ENCODE measurements around the gene LKAAEAR1.
"Not testable (repeated sequence)": the region's sequence is repeated elsewhere in the genome, so short reads cannot be mapped to it uniquely, and the experiment has no call there.

Gene LKAAEAR1

DNA sequence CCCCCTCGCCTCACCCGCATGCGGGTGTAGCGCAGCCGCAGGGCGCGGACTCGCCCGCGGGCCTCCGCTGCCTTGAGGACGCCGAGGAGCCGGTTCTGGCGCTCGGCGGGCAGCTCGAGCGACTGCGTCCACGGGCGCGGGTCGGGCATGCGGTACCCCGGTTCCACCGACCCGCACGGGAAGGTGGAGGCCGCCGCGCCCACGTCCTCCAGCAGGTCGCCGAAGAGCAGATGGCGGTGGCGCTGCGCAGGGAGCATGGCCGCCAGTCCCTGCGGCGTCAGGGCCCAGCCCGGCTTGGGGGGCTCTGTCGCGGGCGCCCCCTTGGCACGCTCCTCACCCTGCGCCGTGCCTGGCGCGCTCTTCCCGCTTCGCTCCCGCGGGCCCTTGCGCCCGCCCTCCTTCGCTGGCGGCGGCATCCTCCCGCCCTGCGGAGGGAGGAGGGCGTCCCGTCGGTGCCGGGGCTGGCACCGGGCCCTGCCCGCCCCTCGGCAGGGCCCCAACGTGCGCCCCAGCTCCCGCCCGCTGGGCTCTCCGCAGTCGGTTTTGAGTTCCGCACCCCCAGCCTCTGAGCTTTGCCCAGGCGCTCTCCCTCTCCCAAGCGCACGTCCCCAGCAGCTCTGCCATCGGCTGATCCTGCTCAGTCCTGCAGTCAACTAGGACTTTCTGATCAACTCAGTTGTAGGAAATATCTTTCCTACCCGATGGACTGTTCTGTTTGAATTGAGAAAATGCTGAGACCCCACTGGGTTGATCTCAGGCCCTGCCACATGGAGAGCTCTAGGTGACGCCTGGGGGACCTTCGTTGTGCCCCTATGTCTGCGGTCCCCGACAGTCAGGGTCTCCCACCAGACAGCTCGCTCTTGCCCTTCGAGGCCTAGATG lies at the start of gene LKAAEAR1:
Gene LKAAEAR1 (minus strand): TSS at position 595 of the 881 bp plus-strand sequence. CDS start 179 bp downstream, at position 416.
- FAIRE-seq: no peak
- no peak for DNase-seq (ENCODE audit: low spot score)

DNA sequence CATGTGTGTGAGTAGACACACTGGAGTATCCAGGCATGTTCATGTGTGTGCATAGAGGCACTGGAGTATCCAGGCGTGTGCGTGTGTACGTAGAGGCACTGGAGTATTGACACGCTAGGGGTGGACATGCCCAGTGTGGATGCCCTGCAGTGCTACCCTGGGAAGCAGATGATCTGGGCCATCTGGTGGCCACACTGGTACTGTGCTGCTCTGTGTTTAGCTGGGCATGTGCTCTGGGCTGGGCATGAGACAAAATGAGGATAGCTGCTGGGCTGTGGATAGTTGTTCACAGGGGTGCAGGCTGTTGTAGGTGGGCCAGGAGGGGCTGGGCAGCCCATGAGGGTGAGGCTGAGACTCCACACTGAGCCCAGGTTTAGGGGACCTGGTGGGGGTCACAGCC lies 47.2 kb upstream of the LKAAEAR1 start:
- peak; percentile 27 for DNase-seq (ENCODE audit: low spot score)
- FAIRE-seq: no peak

DNA sequence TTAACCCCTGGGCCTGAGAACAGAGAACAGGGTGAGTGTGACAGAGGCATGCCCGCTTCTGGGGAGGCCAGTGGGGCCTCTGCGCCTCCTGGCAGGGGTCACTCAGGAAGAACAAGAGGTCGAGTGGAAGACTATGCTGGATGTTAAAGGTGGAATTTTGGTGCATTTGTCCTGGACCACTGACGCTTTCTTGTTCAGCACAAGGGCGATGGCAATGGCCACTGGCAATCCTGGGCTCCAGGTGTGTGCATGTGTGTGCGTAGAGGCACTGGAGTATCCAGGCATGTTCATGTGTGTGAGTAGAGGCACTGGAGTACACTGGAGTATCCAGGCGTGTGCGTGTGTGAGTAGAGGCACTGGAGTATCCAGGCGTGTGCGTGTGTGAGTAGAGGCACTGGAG lies 46.7 kb upstream of the LKAAEAR1 start:
- FAIRE-seq (no peak), DNase-seq (ENCODE audit: low spot score) (no peak)

- FAIRE-seq: no peak
- no peak for DNase-seq (ENCODE audit: low spot score)
These were observed 46.1 kb upstream of the LKAAEAR1 start for GRCh38 chr20:64130271-64130670.

DNA sequence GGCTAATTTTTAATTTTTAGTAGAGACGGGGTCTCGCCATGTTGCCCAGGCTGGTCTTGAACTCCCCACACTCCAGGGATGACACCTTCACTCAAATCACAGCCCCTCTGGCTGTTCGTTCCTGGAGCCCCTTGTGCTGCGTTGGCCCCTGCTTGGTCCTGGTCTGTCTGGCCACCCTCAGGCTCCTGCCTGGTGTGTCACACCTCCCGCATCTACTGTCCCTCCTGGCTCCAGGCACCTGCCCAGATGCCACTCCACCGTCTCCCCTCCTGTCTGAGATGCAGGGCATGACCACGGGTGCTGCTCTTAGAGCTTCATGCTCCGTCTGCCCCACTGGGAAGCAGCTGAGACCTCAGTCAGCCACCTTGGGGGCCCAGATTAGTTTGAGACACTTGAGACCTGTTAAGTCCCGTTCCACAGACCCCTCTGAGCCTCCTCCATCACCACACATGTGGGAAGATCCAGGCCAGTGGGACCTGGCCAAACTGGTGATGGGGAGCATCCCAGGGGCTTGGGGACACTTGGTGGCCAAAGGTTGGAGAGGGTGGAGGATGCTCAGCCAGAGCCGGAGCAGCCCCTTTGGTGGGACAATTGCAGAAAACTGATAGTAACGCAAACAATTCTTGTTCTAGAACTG lies 45.1 kb upstream of the LKAAEAR1 start:
- FAIRE-seq: no peak
- no peak for DNase-seq (ENCODE audit: low spot score)

DNA sequence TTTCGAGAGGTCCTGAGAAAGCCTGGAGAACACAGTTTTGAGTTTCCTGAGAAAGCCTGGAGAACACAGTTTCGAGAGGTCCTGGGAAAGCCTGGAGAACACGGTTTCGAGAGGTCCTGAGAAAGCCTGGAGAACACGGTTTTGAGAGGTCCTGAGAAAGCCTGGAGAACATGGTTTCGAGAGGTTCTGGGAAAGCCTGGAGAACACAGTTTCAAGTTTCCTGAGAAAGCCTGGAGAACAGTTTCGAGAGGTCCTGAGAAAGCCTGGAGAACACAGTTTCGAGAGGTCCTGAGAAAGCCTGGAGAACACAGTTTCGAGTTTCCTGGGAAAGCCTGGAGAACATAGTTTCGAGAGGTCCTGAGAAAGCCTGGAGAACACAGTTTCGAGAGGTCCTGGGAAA lies 39.3 kb upstream of the LKAAEAR1 start:
- DNase-seq (ENCODE audit: low spot score); FAIRE-seq: not testable (repeated sequence)

- not testable (repeated sequence) for DNase-seq (ENCODE audit: low spot score); FAIRE-seq
These were observed 38.7 kb upstream of the LKAAEAR1 start for GRCh38 chr20:64122927-64123326.

DNA sequence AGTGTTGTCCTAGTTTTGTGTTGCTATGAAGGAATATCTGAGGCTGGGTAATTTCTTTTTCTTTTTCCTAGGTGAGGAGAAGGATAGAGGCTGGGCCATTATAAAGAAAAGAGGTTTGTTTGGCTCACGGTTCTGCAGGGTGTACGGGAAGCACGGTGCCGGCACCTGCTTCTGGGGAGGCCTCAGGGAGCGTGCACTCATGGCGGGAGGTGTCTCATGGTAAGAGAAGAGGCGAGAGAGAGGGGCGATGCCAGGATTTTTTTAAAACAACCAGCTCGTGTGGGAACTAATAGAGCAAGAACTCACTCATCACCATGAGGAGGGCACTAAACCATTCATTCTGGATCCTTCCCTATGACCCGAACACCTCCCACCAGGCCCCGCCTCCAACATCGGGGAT lies 37.4 kb upstream of the LKAAEAR1 start:
- FAIRE-seq (no peak), DNase-seq (ENCODE audit: low spot score) (no peak)

GRCh38 chr20:64119681-64120341 lies 35.6 kb upstream of the LKAAEAR1 start:
- FAIRE-seq: no peak
- DNase-seq (ENCODE audit: low spot score): no peak

DNA sequence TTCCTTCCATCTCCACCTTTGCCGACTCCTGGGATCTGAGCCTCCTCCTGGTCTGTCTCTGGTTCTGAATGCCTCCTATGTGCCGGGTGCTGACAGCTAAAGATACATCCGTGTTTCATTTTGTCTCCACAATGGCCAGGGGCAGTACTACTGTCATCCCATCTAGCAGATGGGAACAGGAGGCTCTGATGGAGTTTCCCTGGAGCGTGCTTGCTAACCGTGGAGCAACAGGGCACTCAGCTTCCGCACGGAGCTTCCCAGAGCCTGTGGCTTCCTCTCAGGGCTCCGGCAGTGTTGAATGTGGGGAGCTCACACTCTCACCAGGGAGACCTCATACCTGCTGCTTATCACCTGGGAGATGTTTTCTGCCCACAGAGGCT lies 35.1 kb upstream of the LKAAEAR1 start:
- FAIRE-seq: no peak

DNA sequence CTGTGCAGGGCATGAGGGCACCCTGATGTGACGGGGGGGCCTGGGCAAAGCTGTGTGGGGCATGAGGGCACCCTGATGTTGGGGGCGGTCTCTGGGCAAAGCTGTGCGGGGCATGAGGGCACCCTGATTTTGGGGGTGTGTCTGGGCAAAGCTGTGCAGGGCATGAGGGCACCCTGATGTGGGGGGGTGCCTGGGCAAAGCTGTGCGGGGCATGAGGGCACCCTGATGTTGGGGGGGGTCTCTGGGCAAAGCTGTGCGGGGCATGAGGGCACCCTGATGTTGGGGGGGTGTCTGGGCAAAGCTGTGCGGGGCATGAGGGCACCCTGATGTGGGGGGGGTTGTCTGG lies 33.2 kb upstream of the LKAAEAR1 start:
- not testable (repeated sequence) for FAIRE-seq; DNase-seq (ENCODE audit: low spot score)

More for the DNA sequence above, 35.1 kb upstream of the LKAAEAR1 start:
- DNase-seq (ENCODE audit: low spot score): no peak

GRCh38 chr20:64116541-64117431 lies 32.6 kb upstream of the LKAAEAR1 start:
- no peak for DNase-seq (ENCODE audit: low spot score)
- FAIRE-seq: no peak

- no peak for FAIRE-seq
- DNase-seq (ENCODE audit: low spot score): no peak
These were observed 31.8 kb upstream of the LKAAEAR1 start for GRCh38 chr20:64116016-64116415.

GRCh38 chr20:64115171-64115911 lies 31.1 kb upstream of the LKAAEAR1 start:
- FAIRE-seq: no peak

DNA sequence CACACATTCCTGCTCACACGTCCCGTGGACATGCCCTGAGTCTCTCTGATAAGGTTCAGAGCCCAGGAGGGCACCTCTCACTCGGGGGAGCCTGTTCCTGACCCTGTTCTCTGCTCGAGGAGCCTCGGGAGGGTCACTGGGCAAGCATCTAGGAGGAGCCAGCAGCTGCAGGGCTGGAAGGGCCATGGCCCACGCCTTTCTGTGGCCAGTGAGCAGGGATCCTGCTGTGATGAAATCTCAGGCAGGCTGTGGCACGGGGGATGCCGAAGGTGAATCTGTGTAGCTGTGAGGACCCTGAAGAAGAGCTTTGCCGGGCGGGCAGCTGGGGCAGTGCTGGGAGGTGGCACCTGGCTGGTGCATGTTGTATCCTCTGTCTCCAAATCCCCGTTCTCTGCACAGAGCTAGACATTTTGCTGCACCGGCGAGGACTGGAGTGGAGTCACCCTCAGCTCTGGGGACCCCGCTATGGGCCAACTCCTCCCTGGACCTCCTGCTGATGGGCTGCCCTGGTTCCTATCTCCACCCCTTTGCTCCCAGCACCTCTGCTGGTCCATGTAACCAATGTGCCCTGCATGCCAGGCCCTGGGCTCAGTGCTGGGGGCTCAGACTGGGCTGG lies 30.3 kb upstream of the LKAAEAR1 start:
- DNase-seq (ENCODE audit: low spot score): no peak
- no peak for FAIRE-seq

More at GRCh38 chr20:64115171-64115911, 31.1 kb upstream of the LKAAEAR1 start:
- no peak for DNase-seq (ENCODE audit: low spot score)

GRCh38 chr20:64113796-64114355 lies 29.7 kb upstream of the LKAAEAR1 start:
- DNase-seq (ENCODE audit: low spot score): no peak
- FAIRE-seq: no peak

DNA sequence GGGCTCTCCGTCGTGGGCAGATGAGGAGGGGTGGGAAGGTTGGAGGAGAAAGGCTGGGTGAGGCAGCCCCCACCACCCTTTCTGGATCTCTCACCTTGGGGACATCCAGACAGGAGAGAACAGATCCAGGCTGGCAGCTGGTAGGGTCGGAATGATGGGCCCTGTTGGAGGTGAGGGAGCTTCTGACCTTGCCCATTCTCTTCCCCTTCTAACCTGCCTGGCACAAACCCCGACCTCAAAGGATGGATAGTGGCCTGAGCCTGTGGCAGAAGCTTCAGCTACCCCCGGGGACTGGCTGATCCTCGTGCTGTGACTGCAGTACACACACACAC lies 29.2 kb upstream of the LKAAEAR1 start:
- FAIRE-seq: no peak
- DNase-seq (ENCODE audit: low spot score): no peak

- no peak for FAIRE-seq
These were observed 28.7 kb upstream of the LKAAEAR1 start for GRCh38 chr20:64112691-64113443.

More at GRCh38 chr20:64112691-64113443, 28.7 kb upstream of the LKAAEAR1 start:
- DNase-seq (ENCODE audit: low spot score): no peak

All from RCC 7860 (cell line).